HEK293 (cell line): ENCODE results near the gene RHBDF1.

Source experiments
- CTCF ChIA-PET: fragments of 350-600 bp; formaldehyde crosslinking; extraction: SDS; loops from one replicate; lab custom pipeline; 2021; ENCODE audit warnings: antibody characterized with exemption; lab: Yijun Ruan, JAX
- POLR2A ChIA-PET: fragments of 300-600 bp; formaldehyde crosslinking; extraction: SDS; loops from one replicate; lab custom pipeline; 2020; ENCODE audit warnings: antibody characterized with exemption, inconsistent platforms; lab: Yijun Ruan, JAX
- H3K27ac ChIP-seq: fragments of 200-500 bp; sonication (Bioruptor generic); 2 replicates; pipeline ENCODE4 v1.5.1; 2014; ENCODE audit warnings: low read depth, low read length, control low read depth, inconsistent platforms; ENCODE audit errors: extremely low read depth
- H3K36me3 ChIP-seq, 2 experiments: fragments of 200-500 bp in 1 of 2; sonication (Bioruptor generic) in 1 of 2; 1 replicate in 1 of 2; 2 replicates in 1 of 2; pipeline ENCODE4 v1.5.1; 2014 to 2017; ENCODE audit warnings: inconsistent platforms in 2 of 2, low read length in 2 of 2; ENCODE audit not compliant: control insufficient read depth in 2 of 2, insufficient read depth in 1 of 2
- H3K4me1 ChIP-seq: fragments of 200-500 bp; sonication (Bioruptor generic); 2 replicates; pipeline ENCODE4 v1.5.1; 2014; ENCODE audit warnings: mild to moderate bottlenecking, low read length, inconsistent platforms; ENCODE audit not compliant: control insufficient read depth, insufficient read depth
- H3K4me3 ChIP-seq: 2 replicates; pipeline ENCODE4 v1.5.1; 2011; ENCODE audit warnings: low read depth, mild to moderate bottlenecking, control low read depth, low read length, moderate library complexity
- H3K9me3 ChIP-seq: fragments of 200-500 bp; sonication (Bioruptor generic); 2 replicates; pipeline ENCODE4 v1.5.1; 2014; ENCODE audit warnings: low read depth, low read length, inconsistent platforms; ENCODE audit not compliant: control insufficient read depth, insufficient read depth
- IKZF3 ChIP-seq: fragments of 450-650 bp; IDR thresholded peaks from 2 replicates; pipeline ENCODE4 v1.5.0; 2018; ENCODE audit warnings: missing biosample characterization, mild to moderate bottlenecking, missing genetic modification characterization, moderate library complexity
- OVOL3 ChIP-seq: fragments of 450-650 bp; formaldehyde crosslinking; IDR thresholded peaks from 2 replicates; pipeline ENCODE4 v1.5.1; 2016; ENCODE audit warnings: missing biosample characterization, missing genetic modification characterization
- TCF7L2 ChIP-seq: IDR thresholded peaks from 2 replicates; pipeline ENCODE4 v1.6.1; 2011; ENCODE audit warnings: low read depth, mild to moderate bottlenecking, inconsistent platforms, low read length, moderate library complexity, borderline replicate concordance
- ZBTB8A ChIP-seq: fragments of 450-650 bp; formaldehyde crosslinking; IDR thresholded peaks from 2 replicates; pipeline ENCODE4 v1.5.1; 2016; ENCODE audit warnings: missing biosample characterization, missing genetic modification characterization
- ZNF121 ChIP-seq: fragments of 450-650 bp; formaldehyde crosslinking; IDR thresholded peaks from 2 replicates; pipeline ENCODE4 v1.5.1; 2016; ENCODE audit warnings: missing biosample characterization, missing genetic modification characterization
- ZNF138 ChIP-seq: fragments of 450-650 bp; formaldehyde crosslinking; IDR thresholded peaks from 2 replicates; pipeline ENCODE4 v1.5.1; 2016; ENCODE audit warnings: missing biosample characterization, missing genetic modification characterization, borderline replicate concordance
- ZNF416 ChIP-seq: fragments of 450-650 bp; formaldehyde crosslinking; IDR thresholded peaks from 2 replicates; pipeline ENCODE4 v1.5.1; 2016; ENCODE audit warnings: missing biosample characterization, missing genetic modification characterization
- ZNF585B ChIP-seq: fragments of 450-650 bp; formaldehyde crosslinking; IDR thresholded peaks from 2 replicates; pipeline ENCODE4 v1.5.1; 2016; ENCODE audit warnings: missing biosample characterization, missing genetic modification characterization
- ZNF837 ChIP-seq: fragments of 450-650 bp; formaldehyde crosslinking; IDR thresholded peaks from 2 replicates; pipeline ENCODE4 v1.5.1; 2016; ENCODE audit warnings: missing biosample characterization, missing genetic modification characterization
- TF ChIP-seq, protein P1 (sequence below): fragments of 450-650 bp; formaldehyde crosslinking; IDR thresholded peaks from 2 replicates; pipeline ENCODE4 v1.5.1; 2016; ENCODE audit warnings: missing biosample characterization, missing genetic modification characterization
- TF ChIP-seq, protein P2 (sequence below): fragments of 450-650 bp; formaldehyde crosslinking; IDR thresholded peaks from 2 replicates; pipeline ENCODE4 v1.5.0; 2017; ENCODE audit warnings: missing biosample characterization, missing genetic modification characterization, borderline replicate concordance
- TF ChIP-seq, protein P3 (sequence below): fragments of 450-650 bp; formaldehyde crosslinking; IDR thresholded peaks from 2 replicates; pipeline ENCODE4 v1.5.1; 2017; ENCODE audit warnings: missing biosample characterization, missing genetic modification characterization
- TF ChIP-seq, protein P4 (sequence below): fragments of 450-650 bp; formaldehyde crosslinking; IDR thresholded peaks from 2 replicates; pipeline ENCODE4 v1.5.1; 2016; ENCODE audit warnings: missing biosample characterization, missing genetic modification characterization
- TF ChIP-seq, protein P5 (sequence below): fragments of 450-650 bp; formaldehyde crosslinking; IDR thresholded peaks from 2 replicates; pipeline ENCODE4 v1.5.1; 2017; ENCODE audit warnings: missing biosample characterization, missing genetic modification characterization
- TF ChIP-seq, protein P6 (sequence below): fragments of 450-650 bp; formaldehyde crosslinking; IDR thresholded peaks from 2 replicates; pipeline ENCODE4 v1.5.1; 2016; ENCODE audit warnings: missing biosample characterization, missing genetic modification characterization
- TF ChIP-seq, protein P7 (sequence below): fragments of 450-650 bp; formaldehyde crosslinking; IDR thresholded peaks from 2 replicates; pipeline ENCODE4 v1.5.1; 2016; ENCODE audit warnings: missing biosample characterization, missing genetic modification characterization

Gene RHBDF1

DNA sequence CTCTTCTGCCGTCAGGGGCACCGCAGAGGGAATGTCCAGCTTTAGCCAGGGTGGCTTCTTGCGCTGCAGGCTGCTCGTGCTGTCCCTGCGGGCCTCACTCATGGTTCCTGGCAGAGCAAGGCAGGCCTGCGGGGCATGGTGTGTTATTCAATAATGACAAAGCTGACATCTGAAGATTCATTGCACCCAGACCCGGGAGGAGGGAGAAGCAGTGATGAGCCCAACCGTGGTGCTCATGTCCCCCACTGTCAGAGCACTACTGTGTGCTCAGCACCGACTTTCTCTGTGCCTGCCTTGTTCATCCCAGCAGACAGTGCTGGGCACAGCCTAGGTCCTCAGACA is 7.5 kb downstream of the RHBDF1 start:
- peaks cover 0 to 39% of the 10 kb centered on the region in 2 experiments; a peak in 1 of 3 replicates for H3K36me3 ChIP-seq
- H3K27ac ChIP-seq = no peak overlapping the region
- H3K4me3 ChIP-seq = no peak overlapping the region
- CTCF ChIA-PET = interaction anchor here (0.9 to 6.3 kb wide), 16 partner anchors 8 to 431 kb away, joined by 3 to 245 read pairs (median 7); partner anchors contain the start of genes HBQ1, POLR3K and SNRNP25
- H3K4me1 ChIP-seq = no peaks in the 10 kb centered on the region
- POLR2A ChIA-PET = interaction anchor here (0.8 to 1.8 kb wide), 2 partner anchors 12 to 23 kb away, joined by 3 to 13 read pairs; partner anchors contain the start of genes POLR3K and SNRNP25
- no peaks in the 10 kb centered on the region for H3K9me3 ChIP-seq
- no peak for TF ChIP-seq TCF7L2
- TF ChIP-seq, protein P1, sequence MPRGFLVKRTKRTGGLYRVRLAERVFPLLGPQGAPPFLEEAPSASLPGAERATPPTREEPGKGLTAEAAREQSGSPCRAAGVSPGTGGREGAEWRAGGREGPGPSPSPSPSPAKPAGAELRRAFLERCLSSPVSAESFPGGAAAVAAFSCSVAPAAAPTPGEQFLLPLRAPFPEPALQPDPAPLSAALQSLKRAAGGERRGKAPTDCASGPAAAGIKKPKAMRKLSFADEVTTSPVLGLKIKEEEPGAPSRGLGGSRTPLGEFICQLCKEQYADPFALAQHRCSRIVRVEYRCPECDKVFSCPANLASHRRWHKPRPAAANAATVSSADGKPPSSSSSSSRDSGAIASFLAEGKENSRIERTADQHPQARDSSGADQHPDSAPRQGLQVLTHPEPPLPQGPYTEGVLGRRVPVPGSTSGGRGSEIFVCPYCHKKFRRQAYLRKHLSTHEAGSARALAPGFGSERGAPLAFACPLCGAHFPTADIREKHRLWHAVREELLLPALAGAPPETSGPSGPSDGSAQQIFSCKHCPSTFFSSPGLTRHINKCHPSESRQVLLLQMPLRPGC = no peak
- TF ChIP-seq, protein P2, sequence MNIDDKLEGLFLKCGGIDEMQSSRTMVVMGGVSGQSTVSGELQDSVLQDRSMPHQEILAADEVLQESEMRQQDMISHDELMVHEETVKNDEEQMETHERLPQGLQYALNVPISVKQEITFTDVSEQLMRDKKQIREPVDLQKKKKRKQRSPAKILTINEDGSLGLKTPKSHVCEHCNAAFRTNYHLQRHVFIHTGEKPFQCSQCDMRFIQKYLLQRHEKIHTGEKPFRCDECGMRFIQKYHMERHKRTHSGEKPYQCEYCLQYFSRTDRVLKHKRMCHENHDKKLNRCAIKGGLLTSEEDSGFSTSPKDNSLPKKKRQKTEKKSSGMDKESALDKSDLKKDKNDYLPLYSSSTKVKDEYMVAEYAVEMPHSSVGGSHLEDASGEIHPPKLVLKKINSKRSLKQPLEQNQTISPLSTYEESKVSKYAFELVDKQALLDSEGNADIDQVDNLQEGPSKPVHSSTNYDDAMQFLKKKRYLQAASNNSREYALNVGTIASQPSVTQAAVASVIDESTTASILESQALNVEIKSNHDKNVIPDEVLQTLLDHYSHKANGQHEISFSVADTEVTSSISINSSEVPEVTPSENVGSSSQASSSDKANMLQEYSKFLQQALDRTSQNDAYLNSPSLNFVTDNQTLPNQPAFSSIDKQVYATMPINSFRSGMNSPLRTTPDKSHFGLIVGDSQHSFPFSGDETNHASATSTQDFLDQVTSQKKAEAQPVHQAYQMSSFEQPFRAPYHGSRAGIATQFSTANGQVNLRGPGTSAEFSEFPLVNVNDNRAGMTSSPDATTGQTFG (tag by site-specific recombination) = no peak
- TF ChIP-seq, protein P3, sequence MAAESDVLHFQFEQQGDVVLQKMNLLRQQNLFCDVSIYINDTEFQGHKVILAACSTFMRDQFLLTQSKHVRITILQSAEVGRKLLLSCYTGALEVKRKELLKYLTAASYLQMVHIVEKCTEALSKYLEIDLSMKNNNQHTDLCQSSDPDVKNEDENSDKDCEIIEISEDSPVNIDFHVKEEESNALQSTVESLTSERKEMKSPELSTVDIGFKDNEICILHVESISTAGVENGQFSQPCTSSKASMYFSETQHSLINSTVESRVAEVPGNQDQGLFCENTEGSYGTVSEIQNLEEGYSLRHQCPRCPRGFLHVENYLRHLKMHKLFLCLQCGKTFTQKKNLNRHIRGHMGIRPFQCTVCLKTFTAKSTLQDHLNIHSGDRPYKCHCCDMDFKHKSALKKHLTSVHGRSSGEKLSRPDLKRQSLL = no peak
- TF ChIP-seq, all 188 proteins: peak for 0

DNA sequence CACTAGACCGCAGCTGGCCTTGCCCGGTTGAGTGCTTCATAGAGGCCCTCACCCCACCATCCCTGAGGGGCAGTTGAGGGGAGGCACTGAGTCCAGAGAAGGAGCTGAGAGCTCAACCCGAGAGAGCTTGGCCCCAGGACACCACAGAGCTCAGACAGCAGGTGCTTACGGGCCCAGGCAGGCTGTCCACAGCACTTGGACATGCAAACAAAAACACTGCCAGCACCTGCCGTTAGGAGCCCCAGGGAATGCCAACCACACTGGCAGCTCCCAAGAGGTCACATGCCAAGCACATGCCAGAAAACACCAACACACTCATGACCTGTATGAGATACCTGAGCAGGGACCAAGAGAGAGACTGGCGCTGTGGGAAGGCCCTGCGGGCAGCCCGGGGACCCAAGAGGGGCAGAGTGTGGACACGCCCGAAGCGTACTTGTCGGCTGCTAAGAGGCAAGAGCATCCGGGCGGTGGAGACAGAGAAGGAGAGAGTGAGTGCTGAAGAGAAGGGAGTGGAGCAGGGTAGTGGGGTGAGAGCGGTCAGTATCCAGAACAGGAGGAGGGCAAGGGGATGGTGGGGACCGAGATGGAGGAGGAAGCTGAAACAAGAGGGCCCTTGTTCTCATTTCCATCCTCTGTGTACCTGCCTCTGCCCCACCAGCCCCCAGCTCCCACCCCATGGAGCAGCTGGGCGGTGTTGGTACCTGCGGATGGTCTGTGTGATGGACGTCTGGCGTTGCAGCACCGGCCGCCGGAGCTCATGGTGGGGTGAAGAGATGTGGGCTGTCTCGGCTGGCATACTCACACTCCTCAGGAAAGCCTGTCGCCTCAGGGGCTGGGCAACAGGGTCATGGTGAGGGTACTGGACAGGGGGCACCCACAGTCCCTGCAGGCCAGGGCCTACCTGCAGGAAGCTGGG is 8.2 kb downstream of the RHBDF1 start:
- H3K27ac ChIP-seq = no peak overlapping the region
- H3K9me3 ChIP-seq = no peaks in the 10 kb centered on the region
- ChIA-PET CTCF (interaction anchor here (0.6 to 6.3 kb wide), 15 partner anchors 8 to 431 kb away, joined by 3 to 245 read pairs (median 8); partner anchors contain the start of genes HBQ1, POLR3K and SNRNP25), POLR2A (interaction anchor here (0.5 to 1.8 kb wide), 4 partner anchors 11 to 118 kb away, joined by 3 to 13 read pairs (median 3); partner anchors contain the start of genes POLR3K and SNRNP25)
- no peak overlapping the region for H3K4me3 ChIP-seq
- H3K4me1 ChIP-seq = no peaks in the 10 kb centered on the region
- H3K36me3 ChIP-seq = peaks cover 0 to 46% of the 10 kb centered on the region in 2 experiments; a peak in 1 of 3 replicates
- TF ChIP-seq IKZF3 (tag by site-specific recombination) (no peak), ZNF121 (tag by site-specific recombination) (no peak), ZNF416 (tag by site-specific recombination) (no peak), ZNF585B (tag by site-specific recombination) (no peak), ZNF138 (tag by site-specific recombination) (no peak), OVOL3 (tag by site-specific recombination) (no peak), ZNF837 (tag by site-specific recombination) (no peak), ZBTB8A (tag by site-specific recombination) (no peak)
- TF ChIP-seq, protein P4, sequence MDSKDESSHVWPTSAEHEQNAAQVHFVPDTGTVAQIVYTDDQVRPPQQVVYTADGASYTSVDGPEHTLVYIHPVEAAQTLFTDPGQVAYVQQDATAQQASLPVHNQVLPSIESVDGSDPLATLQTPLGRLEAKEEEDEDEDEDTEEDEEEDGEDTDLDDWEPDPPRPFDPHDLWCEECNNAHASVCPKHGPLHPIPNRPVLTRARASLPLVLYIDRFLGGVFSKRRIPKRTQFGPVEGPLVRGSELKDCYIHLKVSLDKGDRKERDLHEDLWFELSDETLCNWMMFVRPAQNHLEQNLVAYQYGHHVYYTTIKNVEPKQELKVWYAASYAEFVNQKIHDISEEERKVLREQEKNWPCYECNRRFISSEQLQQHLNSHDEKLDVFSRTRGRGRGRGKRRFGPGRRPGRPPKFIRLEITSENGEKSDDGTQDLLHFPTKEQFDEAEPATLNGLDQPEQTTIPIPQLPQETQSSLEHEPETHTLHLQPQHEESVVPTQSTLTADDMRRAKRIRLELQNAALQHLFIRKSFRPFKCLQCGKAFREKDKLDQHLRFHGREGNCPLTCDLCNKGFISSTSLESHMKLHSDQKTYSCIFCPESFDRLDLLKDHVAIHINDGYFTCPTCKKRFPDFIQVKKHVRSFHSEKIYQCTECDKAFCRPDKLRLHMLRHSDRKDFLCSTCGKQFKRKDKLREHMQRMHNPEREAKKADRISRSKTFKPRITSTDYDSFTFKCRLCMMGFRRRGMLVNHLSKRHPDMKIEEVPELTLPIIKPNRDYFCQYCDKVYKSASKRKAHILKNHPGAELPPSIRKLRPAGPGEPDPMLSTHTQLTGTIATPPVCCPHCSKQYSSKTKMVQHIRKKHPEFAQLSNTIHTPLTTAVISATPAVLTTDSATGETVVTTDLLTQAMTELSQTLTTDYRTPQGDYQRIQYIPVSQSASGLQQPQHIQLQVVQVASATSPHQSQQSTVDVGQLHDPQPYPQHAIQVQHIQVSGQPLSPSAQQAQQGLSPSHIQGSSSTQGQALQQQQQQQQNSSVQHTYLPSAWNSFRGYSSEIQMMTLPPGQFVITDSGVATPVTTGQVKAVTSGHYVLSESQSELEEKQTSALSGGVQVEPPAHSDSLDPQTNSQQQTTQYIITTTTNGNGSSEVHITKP = no peak
- TF ChIP-seq, protein P5, sequence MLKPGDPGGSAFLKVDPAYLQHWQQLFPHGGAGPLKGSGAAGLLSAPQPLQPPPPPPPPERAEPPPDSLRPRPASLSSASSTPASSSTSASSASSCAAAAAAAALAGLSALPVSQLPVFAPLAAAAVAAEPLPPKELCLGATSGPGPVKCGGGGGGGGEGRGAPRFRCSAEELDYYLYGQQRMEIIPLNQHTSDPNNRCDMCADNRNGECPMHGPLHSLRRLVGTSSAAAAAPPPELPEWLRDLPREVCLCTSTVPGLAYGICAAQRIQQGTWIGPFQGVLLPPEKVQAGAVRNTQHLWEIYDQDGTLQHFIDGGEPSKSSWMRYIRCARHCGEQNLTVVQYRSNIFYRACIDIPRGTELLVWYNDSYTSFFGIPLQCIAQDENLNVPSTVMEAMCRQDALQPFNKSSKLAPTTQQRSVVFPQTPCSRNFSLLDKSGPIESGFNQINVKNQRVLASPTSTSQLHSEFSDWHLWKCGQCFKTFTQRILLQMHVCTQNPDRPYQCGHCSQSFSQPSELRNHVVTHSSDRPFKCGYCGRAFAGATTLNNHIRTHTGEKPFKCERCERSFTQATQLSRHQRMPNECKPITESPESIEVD (tag by site-specific recombination) = no peak
- TF ChIP-seq, protein P6, sequence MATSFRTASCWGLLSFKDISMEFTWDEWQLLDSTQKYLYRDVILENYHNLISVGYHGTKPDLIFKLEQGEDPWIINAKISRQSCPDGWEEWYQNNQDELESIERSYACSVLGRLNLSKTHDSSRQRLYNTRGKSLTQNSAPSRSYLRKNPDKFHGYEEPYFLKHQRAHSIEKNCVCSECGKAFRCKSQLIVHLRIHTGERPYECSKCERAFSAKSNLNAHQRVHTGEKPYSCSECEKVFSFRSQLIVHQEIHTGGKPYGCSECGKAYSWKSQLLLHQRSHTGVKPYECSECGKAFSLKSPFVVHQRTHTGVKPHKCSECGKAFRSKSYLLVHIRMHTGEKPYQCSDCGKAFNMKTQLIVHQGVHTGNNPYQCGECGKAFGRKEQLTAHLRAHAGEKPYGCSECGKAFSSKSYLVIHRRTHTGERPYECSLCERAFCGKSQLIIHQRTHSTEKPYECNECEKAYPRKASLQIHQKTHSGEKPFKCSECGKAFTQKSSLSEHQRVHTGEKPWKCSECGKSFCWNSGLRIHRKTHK (tag by site-specific recombination) = no peak
- TF ChIP-seq, protein P7, sequence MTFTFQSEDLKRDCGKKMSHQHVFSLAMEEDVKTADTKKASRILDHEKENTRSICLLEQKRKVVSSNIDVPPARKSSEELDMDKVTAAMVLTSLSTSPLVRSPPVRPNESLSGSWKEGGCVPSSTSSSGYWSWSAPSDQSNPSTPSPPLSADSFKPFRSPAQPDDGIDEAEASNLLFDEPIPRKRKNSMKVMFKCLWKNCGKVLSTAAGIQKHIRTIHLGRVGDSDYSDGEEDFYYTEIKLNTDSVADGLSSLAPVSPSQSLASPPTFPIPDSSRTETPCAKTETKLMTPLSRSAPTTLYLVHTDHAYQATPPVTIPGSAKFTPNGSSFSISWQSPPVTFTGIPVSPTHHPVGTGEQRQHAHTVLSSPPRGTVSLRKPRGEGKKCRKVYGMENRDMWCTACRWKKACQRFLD (tag by site-specific recombination) = no peak
